ENCODE data around the gene DNAH11.

- TF ChIP-seq CTCF (IDR thresholded peaks at IDR 0.05) (no peak), POLR2A (IDR thresholded peaks at IDR 0.05) (no peak), POLR2AphosphoS5 (IDR thresholded peaks at IDR 0.05; ENCODE audit: insufficient read depth in 1 of 2, low read depth in 1 of 2) (no peak)
These were observed 214.9 kb downstream of the DNAH11 start for GRCh38 chr7:21757537-21758282.

All from vagina (tissue), 2 donors.